Measurements from ENCODE around the gene KLF16. TPM values are rescaled to one million over a fixed set of nuclear protein-coding genes. Genes with fewer than 3 reads are reported as not detected.

The KLF16 gene
- total and polyA plus RNA-seq, 9 of the 15 experiments (the other 6 are each of a cell fraction or from before 2014, with no cell fraction given): 0.04 to 60.4 (median 6.8) TPM

GRCh38 chr19:1904860-1905109 lies 41.4 kb upstream of the KLF16 start (continued):
- TF ChIP-seq ZNF184 (CRISPR knock-in tag; IDR thresholded peaks at IDR 0.05) (no peak), ZBTB49 (CRISPR knock-in tag; IDR thresholded peaks at IDR 0.05; ENCODE audit: borderline replicate concordance) (no peak), RBM15 (IDR thresholded peaks at IDR 0.05; ENCODE audit: insufficient read depth, low read length) (no peak), TCF15 (CRISPR knock-in tag; IDR thresholded peaks at IDR 0.05) (no peak), FOXA1 (IDR thresholded peaks at IDR 0.05; ENCODE audit: borderline replicate concordance) (no peak), CEBPZ (IDR thresholded peaks at IDR 0.05; ENCODE audit: borderline replicate concordance, low read depth, low read length) (no peak), LARP7 (IDR thresholded peaks at IDR 0.05) (no peak), PHB2 (IDR thresholded peaks at IDR 0.05; ENCODE audit: low read depth) (0 out of 2 replicates have a peak, but pooled peaks have one; percentile 24), ZNF263 (CRISPR knock-in tag; IDR thresholded peaks at IDR 0.05; ENCODE audit: borderline replicate concordance) (no peak), ZBTB40 (IDR thresholded peaks at IDR 0.05) (peak; percentile 63; the same call in 1 of the 2 replicates), ZBTB40 (CRISPR knock-in tag; IDR thresholded peaks at IDR 0.05) (no peak), GATAD2B (IDR thresholded peaks at IDR 0.05; ENCODE audit: borderline replicate concordance) (no peak), HEY1 (CRISPR knock-in tag; IDR thresholded peaks at IDR 0.05; ENCODE audit: borderline replicate concordance) (no peak), SMAD4 (CRISPR knock-in tag; conservative IDR thresholded peaks at IDR 0.05) (no peak), SLC30A9 (CRISPR knock-in tag; IDR thresholded peaks at IDR 0.05) (no peak)
